Neural cell (in vitro differentiated cells): Measurements from ENCODE around the gene ENC1. TPM values are rescaled to one million over a fixed set of nuclear protein-coding genes. Genes with fewer than 3 reads are reported as not detected.

Experiments
- H2AFZ ChIP-seq: fragments of 200-600, 300-800 bp; sonication (generic), shearing (Covaris generic); 2 replicates; pipeline ENCODE4 v1.6.0; 2014; ENCODE audit warnings: low read depth, mild to moderate bottlenecking, antibody characterized with exemption, low read length, moderate library complexity
- H3F3A ChIP-seq: fragments of 200-600 bp; shearing (Covaris generic); 2 replicates; pipeline ENCODE4 v1.6.1; 2016; ENCODE audit warnings: mild to moderate bottlenecking, moderate library complexity, mixed read lengths, antibody characterized with exemption, low read length; ENCODE audit not compliant: insufficient read depth, poor library complexity, severe bottlenecking
- H3K27ac ChIP-seq: fragments of 200-600, 300-800 bp; sonication (generic), shearing (Covaris generic); 2 replicates; pipeline ENCODE4 v1.5.1; 2014; ENCODE audit warnings: mild to moderate bottlenecking, low read length, moderate library complexity
- H3K27me3 ChIP-seq: fragments of 300-800, 200-600 bp; sonication (generic), shearing (Covaris generic); 2 replicates; pipeline ENCODE4 v1.6.0; 2014; ENCODE audit warnings: mild to moderate bottlenecking, low read depth, low read length, moderate library complexity; ENCODE audit not compliant: insufficient read depth
- H3K36me3 ChIP-seq: fragments of 300-800, 200-600 bp; sonication (generic), shearing (Covaris generic); 2 replicates; pipeline ENCODE4 v1.5.1; 2014; ENCODE audit warnings: mild to moderate bottlenecking, antibody characterized with exemption, low read length, moderate library complexity; ENCODE audit not compliant: insufficient read depth
- H3K4me2 ChIP-seq: fragments of 300-800, 200-600 bp; sonication (generic), shearing (Covaris generic); 2 replicates; pipeline ENCODE4 v1.6.0; 2014; ENCODE audit warnings: mild to moderate bottlenecking, low read length
- H3K4me3 ChIP-seq: fragments of 300-800, 200-600 bp; sonication (generic), shearing (Covaris generic); 2 replicates; pipeline ENCODE4 v1.5.1; 2014; ENCODE audit warnings: mild to moderate bottlenecking, low read length, moderate library complexity
- H3K79me2 ChIP-seq: fragments of 200-600 bp; shearing (Covaris generic); replicated peaks from 2 replicates; pipeline ENCODE4 v1.6.0; 2014; ENCODE audit warnings: mild to moderate bottlenecking, low read length, moderate library complexity; ENCODE audit not compliant: insufficient read depth
- H3K9ac ChIP-seq: fragments of 300-800, 200-600 bp; sonication (generic), shearing (Covaris generic); 2 replicates; pipeline ENCODE4 v1.6.1; 2016; ENCODE audit warnings: mild to moderate bottlenecking, low read length, mixed read lengths
- H3K9me2 ChIP-seq: fragments of 200-600 bp; shearing (Covaris generic); 2 replicates; pipeline ENCODE4 v1.6.1; 2016; ENCODE audit warnings: mild to moderate bottlenecking, low read length, mixed read lengths; ENCODE audit not compliant: insufficient read depth
- H3K9me3 ChIP-seq: fragments of 200-600, 300-800 bp; sonication (generic), shearing (Covaris generic); 2 replicates; pipeline ENCODE4 v1.6.1; 2016; ENCODE audit warnings: mild to moderate bottlenecking, mixed run types, low read length, moderate library complexity, mixed read lengths
- H4K20me1 ChIP-seq: fragments of 200-600 bp; shearing (Covaris generic); 2 replicates; pipeline ENCODE4 v1.6.1; 2016; ENCODE audit warnings: mild to moderate bottlenecking, mixed run types; ENCODE audit not compliant: insufficient read depth
- EP300 ChIP-seq: fragments of 450-650 bp; conservative IDR thresholded peaks from 2 replicates; pipeline ENCODE4 v1.6.1; 2014; ENCODE audit warnings: antibody characterized with exemption, mild to moderate bottlenecking, moderate library complexity; ENCODE audit not compliant: poor library complexity, severe bottlenecking
- EZH2 ChIP-seq: fragments of 200-600, 300-800 bp; shearing (Covaris generic), sonication (generic); IDR thresholded peaks from 2 replicates; pipeline ENCODE4 v1.6.1; 2014; ENCODE audit warnings: antibody characterized with exemption, low read length, borderline replicate concordance, mild to moderate bottlenecking; ENCODE audit not compliant: insufficient read depth, poor library complexity, severe bottlenecking
- MXI1 ChIP-seq: fragments of 450-650 bp; conservative IDR thresholded peaks from 2 replicates; pipeline ENCODE4 v1.6.1; 2014; ENCODE audit warnings: antibody characterized with exemption, mild to moderate bottlenecking; ENCODE audit not compliant: poor library complexity, severe bottlenecking
- POLR2AphosphoS5 ChIP-seq: IDR thresholded peaks from 2 replicates; pipeline ENCODE4 v1.6.1; 2012
- RAD21 ChIP-seq: fragments of 450-650 bp; conservative IDR thresholded peaks from 2 replicates; pipeline ENCODE4 v1.6.1; 2014; ENCODE audit warnings: antibody characterized with exemption, mild to moderate bottlenecking, moderate library complexity
- SMC3 ChIP-seq: fragments of 450-650 bp; conservative IDR thresholded peaks from 2 replicates; pipeline ENCODE4 v1.6.1; 2014; ENCODE audit warnings: antibody characterized with exemption, mild to moderate bottlenecking, moderate library complexity; ENCODE audit not compliant: poor library complexity
- TAF1 ChIP-seq: IDR thresholded peaks from 2 replicates; pipeline ENCODE4 v1.6.1; 2012; ENCODE audit warnings: low read depth
- polyA plus RNA-seq: library from polyadenylated mRNA; depleted of rRNA; stranded (reverse); fragments of >200 nt; gene quantifications from 2 replicates; pipeline ENCODE4 v1.2.3, GENCODE V29; 2014
- TF ChIP-seq, protein P1 (sequence below): fragments of 450-650 bp; IDR thresholded peaks from 2 replicates; pipeline ENCODE4 v1.5.1; 2014; ENCODE audit warnings: antibody characterized with exemption, mild to moderate bottlenecking, moderate library complexity; ENCODE audit not compliant: poor library complexity, severe bottlenecking
- TF ChIP-seq, protein P2 (sequence below): IDR thresholded peaks from 2 replicates; pipeline ENCODE4 v1.6.1; 2012; ENCODE audit warnings: borderline replicate concordance

ENC1 gene
- polyA plus RNA-seq, 1 donor from 2014 or later: 449 TPM

DNA sequence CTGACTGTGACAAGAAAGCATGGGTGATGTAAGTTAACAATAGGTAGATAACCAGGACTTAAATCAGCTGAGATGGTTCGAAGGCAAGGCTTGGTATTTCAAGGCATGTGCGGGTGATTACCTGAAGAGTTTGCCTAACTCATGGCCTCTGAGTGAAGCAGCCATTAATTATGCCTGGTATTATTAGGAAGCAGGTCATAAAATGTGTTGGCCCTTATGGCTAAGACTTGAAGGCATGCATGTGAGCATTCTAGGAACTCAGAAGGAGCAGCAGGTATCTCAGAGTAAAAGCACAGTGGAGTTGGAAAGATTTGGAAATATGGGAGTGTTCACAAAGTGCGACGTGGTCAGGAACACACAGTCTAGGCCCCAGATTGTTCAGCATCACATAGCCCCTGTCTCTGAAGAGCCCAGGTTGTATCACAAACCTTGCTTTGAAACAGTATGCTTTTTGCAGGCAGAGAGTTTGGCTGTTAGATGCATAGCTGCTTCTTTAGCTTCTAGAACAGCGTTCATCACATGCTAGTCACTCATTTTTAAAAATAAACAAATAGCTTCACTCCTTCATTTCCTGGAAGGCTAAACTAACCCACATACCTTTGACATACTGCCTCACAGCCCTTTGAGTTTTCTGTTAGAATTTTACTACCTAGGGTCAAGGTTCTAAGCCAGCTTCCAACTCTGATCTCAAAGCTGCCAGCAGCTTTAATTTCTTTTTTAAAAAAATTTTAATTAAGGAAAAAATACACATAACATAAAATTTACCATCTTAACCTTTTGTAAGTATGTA is 46.6 kb upstream of the ENC1 start (continued):
- TF ChIP-seq, protein P1, sequence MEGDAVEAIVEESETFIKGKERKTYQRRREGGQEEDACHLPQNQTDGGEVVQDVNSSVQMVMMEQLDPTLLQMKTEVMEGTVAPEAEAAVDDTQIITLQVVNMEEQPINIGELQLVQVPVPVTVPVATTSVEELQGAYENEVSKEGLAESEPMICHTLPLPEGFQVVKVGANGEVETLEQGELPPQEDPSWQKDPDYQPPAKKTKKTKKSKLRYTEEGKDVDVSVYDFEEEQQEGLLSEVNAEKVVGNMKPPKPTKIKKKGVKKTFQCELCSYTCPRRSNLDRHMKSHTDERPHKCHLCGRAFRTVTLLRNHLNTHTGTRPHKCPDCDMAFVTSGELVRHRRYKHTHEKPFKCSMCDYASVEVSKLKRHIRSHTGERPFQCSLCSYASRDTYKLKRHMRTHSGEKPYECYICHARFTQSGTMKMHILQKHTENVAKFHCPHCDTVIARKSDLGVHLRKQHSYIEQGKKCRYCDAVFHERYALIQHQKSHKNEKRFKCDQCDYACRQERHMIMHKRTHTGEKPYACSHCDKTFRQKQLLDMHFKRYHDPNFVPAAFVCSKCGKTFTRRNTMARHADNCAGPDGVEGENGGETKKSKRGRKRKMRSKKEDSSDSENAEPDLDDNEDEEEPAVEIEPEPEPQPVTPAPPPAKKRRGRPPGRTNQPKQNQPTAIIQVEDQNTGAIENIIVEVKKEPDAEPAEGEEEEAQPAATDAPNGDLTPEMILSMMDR: no peak
- TF ChIP-seq POLR2AphosphoS5 (no peak), MXI1 (no peak), EP300 (no peak), TAF1 (no peak)

DNA sequence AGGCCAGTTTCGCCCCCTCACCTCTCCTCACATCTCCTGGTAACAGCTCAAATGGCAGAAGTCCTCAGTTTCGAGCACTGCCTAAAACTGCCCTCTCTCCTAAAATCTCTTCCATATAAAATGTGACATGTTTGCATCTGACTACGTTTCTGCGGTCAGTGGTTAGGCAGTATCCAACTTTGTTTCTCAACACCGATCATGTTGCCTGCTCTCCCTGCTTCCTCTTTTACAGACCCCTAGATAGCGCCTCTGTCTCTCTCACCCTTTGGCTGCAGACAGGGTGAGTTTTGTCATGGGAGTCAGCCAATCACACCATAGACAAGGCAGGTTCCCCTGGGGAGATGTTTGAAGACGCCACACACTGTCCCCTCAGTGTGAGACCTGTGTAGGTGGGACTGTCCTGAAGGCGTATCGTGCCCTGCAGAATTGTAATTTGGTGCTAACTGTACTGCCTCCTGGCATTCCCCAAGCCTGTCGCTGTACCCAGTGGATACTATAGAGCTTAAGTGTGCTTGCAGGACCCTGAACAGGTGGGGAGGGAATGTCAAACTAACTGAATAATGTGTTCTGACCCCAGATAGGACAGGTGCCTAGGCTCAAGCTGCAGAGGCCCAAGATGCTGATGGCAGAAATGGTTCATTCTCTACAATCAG is 45.6 kb upstream of the ENC1 start:
- Histone ChIP-seq H3K27ac (no peak overlapping the region), H3K27me3 (no peaks in the 10 kb centered on the region), H3K36me3 (no peaks in the 10 kb centered on the region), H3K9ac (no peak overlapping the region), H3K4me3 (peak overlapping the region; percentile 90), H2AFZ (no peak overlapping the region), H3K9me2 (no peaks in the 10 kb centered on the region), H3F3A (no peaks in the 10 kb centered on the region), H4K20me1 (no peaks in the 10 kb centered on the region), H3K4me2 (no peak overlapping the region), H3K9me3 (no peaks in the 10 kb centered on the region), H3K79me2 (no peaks in the 10 kb centered on the region)
- no peak for TF ChIP-seq SMC3
- no peak for TF ChIP-seq EP300
- TF ChIP-seq RAD21: no peak
- TF ChIP-seq MXI1: no peak
- TF ChIP-seq EZH2: no peak
- TF ChIP-seq TAF1: no peak
- TF ChIP-seq POLR2AphosphoS5: no peak
- TF ChIP-seq, protein P2, sequence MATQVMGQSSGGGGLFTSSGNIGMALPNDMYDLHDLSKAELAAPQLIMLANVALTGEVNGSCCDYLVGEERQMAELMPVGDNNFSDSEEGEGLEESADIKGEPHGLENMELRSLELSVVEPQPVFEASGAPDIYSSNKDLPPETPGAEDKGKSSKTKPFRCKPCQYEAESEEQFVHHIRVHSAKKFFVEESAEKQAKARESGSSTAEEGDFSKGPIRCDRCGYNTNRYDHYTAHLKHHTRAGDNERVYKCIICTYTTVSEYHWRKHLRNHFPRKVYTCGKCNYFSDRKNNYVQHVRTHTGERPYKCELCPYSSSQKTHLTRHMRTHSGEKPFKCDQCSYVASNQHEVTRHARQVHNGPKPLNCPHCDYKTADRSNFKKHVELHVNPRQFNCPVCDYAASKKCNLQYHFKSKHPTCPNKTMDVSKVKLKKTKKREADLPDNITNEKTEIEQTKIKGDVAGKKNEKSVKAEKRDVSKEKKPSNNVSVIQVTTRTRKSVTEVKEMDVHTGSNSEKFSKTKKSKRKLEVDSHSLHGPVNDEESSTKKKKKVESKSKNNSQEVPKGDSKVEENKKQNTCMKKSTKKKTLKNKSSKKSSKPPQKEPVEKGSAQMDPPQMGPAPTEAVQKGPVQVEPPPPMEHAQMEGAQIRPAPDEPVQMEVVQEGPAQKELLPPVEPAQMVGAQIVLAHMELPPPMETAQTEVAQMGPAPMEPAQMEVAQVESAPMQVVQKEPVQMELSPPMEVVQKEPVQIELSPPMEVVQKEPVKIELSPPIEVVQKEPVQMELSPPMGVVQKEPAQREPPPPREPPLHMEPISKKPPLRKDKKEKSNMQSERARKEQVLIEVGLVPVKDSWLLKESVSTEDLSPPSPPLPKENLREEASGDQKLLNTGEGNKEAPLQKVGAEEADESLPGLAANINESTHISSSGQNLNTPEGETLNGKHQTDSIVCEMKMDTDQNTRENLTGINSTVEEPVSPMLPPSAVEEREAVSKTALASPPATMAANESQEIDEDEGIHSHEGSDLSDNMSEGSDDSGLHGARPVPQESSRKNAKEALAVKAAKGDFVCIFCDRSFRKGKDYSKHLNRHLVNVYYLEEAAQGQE: no peak
- TF ChIP-seq, protein P1: no peak
